HG02763 (cell line): ENCODE data around the gene BHMT2.

Experiments used
- ATAC-seq: cut with Tn5 transposase; IDR thresholded peaks from one replicate; pipeline ENCODE4 v1.9.1; 2021; ENCODE audit warnings: mild to moderate bottlenecking, moderate library complexity; ENCODE audit not compliant: unreplicated experiment

Gene BHMT2, protein sequence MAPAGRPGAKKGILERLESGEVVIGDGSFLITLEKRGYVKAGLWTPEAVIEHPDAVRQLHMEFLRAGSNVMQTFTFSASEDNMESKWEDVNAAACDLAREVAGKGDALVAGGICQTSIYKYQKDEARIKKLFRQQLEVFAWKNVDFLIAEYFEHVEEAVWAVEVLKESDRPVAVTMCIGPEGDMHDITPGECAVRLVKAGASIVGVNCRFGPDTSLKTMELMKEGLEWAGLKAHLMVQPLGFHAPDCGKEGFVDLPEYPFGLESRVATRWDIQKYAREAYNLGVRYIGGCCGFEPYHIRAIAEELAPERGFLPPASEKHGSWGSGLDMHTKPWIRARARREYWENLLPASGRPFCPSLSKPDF

DNA sequence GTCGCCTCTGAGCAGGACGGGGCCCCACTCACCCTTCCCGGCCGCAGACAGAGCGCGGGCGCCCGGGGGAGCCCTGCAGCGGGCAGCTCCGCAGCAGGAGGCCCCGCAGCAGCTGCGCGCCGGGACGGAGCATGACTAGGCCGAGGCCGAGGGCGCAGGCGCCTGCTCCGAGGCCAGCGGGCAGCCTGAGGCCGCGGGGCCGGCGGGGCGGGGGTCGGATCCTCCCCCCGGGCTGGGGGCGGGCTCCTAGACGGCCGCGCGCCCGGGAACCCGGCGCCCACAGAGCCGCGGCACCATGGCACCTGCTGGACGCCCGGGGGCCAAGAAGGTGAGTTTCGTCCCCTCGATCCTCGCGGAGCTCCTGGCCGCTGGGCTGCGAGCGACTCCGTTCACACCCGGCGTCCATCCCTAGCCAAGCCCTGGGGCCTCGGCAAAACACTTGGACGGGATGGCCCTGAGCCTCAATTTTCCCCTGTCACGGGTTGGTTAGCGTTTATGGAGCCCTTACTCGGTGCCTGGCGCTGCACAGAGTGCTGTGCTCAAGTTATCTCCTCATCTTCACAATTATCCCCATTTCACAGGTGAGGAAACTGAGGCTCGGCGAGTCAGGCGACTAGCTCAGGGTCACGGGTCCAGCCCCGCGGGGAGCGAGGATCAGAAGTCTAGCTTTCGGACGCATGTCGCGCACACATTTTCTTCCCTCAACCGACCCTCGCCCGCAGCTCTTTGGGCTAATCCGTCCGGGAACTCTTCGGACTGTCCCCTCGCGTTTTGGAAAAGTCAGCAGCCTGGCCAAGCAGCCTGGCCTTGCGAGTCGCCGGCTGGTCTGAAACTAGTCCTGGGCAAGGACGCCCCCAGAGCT, at the start of gene BHMT2, which contains the start of gene DMGDH:
TSS of gene BHMT2 (plus strand) at position 280 of the 862 bp plus-strand sequence. CDS start at position 296, 16 bp downstream.
TSS of gene DMGDH (minus strand) at position 187 of the 862 bp plus-strand sequence. CDS start at position 133, 54 bp downstream.
- ATAC-seq, result no peak

DNA sequence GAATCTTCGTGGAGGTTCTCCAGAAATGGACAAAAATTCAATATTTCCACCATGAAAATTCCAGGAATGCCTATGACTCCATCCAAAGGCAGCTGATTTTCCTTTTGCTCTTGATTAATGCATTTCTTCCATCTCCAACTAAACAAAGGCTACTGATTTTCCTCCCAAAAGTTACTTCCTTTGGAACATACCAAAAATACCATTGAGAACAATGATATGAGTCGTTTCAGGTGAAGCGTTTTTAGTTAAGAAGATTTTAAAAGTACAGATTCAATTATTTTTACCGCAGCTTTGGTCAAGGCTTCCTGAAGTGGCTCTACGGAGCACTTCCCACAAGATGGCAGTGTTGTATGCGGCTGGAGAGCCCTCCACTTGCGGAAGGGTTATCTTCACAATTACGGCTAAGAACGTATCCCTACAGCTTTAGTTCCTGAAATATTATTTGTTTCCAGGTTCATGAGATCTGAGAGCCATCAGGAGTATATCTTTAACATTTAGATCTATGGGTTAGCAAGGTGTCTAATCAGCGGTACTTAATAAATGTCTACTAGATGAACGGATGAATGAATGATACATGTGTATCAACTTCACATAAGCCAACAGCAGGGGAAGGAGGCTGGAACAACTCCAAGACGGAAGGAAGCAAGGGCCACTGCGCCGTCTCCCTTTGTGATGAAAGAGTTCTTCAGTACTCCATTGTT, 48.6 kb upstream of the BHMT2 start:
- no peak for ATAC-seq

GRCh38 chr5:79021753-79022152, 47.8 kb upstream of the BHMT2 start:
- ATAC-seq, result no peak

DNA sequence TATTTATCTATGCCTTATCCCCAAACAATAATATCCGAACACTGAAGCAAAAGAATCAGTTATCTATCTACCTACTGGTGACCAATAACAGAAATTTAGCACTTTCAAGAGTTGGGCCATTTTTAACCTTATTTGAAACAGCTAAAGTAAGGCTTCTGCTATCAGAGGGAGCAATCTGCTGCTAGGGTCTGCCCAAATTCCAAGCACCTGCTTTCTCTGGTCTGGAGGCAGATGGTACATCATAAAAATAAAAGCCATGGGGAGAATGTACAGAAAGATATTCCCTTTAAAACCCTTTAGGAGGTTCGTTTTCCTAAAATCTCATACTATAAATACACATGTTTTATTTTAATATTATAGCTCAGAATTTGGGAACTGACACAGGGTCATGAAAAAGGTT, 46.8 kb upstream of the BHMT2 start:
- ATAC-seq, result no peak

- ATAC-seq, result no peak
Observed at GRCh38 chr5:79023348-79023747, 46.2 kb upstream of the BHMT2 start.

GRCh38 chr5:79023947-79024346, 45.6 kb upstream of the BHMT2 start:
- no peak for ATAC-seq

DNA sequence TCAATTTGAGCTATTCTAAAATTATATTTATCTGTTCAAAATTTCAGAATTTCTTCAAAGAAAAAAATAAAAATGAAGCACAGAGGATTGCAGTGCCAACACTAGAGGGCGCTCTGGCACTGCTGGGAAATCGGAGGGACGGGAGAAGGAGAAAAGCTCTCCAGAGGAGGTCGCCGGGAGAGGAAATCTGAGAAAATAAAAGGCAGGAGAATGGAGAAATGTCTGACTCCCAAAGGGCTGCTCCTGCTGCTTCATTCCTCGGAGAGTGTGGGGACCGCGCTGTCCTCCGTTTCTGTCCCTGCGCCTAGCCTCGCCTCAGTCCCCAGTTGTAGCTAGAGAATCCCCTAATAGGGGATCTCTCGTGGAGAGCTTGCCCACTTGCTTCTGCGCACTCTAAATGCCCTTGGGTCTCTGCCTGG, 44.5 kb upstream of the BHMT2 start:
- ATAC-seq, result no peak

DNA sequence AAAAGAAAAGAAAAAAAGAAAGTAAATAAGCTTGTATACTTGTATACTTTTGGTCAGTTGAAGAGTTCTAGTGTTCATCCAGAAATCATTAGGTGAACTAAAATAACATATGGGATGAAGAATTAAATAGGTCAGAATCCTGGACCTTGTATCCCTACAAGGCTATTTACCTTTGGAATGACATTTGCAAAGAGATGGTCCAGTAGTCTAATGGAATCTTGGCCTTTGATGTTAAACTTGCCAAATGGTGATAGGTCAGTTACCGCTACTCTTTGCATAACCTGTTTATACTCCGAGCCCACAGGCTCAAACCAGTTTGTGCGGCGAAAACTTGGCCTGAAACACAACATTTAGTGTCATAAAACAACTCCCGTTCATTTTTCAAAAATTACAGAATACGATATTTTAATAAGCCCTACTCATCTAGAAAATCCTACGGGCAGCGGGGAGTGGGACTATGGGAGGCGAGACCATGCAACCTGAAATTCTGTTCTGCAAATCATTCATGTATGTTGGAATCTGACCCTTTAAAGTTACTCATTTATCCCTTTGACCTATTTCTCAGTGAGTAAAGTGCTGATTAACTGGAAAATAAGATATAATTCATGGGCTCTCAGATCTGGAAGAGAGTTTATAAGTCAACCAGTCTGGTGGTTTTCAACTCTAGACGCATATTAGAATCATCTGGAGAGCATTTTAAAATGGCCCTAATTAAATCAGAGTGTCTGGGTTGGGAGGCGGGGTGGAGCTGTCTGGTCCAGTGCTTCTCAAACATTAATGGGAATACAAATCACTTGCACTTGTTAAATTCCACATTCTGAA, 38.7 kb upstream of the BHMT2 start:
- no peak for ATAC-seq

DNA sequence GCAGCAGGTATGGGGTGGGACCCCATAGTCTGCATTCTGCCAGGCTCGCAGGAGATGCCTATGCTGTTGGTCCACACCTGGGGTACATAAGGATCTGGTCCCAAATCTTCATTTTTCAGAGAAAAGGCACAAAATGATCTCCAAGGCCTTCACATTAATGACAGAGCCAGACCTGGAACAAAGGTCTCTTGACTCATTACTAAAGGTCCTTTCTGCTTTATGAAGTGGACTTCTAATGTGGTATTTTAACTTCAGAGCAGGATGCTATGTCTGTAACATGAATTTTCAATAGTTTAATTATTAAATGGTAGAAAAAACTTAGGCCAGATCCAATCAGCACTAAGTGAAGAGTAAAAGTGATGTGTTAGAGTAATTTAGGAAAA, 38.1 kb upstream of the BHMT2 start:
- no peak for ATAC-seq

GRCh38 chr5:79032031-79032695, 37.4 kb upstream of the BHMT2 start:
- ATAC-seq, result no peak

- no peak for ATAC-seq
Observed at GRCh38 chr5:79032782-79033181, 36.8 kb upstream of the BHMT2 start.

- no peak for ATAC-seq
Observed at GRCh38 chr5:79035237-79035636, 34.3 kb upstream of the BHMT2 start.

GRCh38 chr5:79036769-79037168, 32.8 kb upstream of the BHMT2 start:
- ATAC-seq, result no peak

DNA sequence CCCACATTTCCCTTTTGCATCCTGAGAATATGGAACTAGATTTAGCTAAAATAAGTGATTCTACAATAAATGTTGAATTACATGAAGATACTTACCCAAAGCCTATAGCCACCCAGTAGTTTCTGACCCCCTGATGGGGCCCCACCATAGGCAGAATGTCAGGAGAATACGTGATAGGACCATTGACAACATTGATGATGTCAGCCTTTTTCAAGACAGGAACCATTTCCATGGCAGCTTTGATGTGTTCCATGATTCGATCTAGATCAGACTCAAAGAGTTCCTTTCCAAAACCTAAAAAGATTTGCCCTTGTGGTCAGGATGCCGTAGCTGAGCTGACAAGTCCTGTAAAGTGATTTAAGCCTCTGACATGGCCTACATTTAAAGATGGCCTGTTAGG, 27.4 kb upstream of the BHMT2 start:
- no peak for ATAC-seq

DNA sequence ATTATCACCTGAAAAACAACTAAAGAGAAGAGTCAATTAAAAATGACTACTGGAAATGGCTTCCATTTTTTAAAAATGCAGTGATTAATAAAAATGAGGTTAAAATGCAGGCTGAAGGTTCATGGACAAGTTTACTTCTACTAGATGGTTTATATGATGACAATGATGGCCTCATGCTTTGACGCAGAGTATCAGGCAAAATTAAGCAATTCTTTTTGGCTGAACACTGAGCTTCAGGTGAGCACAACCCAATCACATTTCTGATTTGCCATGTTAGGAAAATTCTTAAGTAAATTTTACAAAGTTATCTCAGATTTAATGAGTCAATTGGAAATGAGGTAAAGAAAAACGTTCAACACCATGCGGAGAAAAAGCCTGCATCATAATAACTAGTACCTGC, 22.4 kb upstream of the BHMT2 start:
- no peak for ATAC-seq

DNA sequence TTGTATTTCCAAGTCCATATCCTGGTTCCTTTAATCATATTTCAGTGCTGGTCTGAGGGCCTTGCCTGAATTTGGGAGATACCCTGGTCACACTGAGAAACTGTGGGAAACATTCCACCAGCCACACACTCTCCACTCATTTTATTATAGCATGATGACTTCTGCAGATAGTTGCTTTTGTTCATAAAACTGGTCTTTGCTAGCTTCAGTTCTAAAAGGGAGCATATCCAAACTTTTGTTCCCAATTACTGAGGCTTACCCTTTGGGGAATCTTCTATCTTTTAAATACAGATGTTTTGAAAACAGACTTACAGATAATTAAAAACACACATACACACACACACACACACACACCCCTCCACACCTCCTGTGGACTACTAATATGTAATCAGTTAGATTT, 21.1 kb upstream of the BHMT2 start:
- no peak for ATAC-seq

- no peak for ATAC-seq
Observed at GRCh38 chr5:79050498-79050897, 19.1 kb upstream of the BHMT2 start.

- ATAC-seq, result no peak
Observed at GRCh38 chr5:79053321-79053720, 16.2 kb upstream of the BHMT2 start.

- no peak for ATAC-seq
Observed at GRCh38 chr5:79055017-79055416, 14.6 kb upstream of the BHMT2 start.

DNA sequence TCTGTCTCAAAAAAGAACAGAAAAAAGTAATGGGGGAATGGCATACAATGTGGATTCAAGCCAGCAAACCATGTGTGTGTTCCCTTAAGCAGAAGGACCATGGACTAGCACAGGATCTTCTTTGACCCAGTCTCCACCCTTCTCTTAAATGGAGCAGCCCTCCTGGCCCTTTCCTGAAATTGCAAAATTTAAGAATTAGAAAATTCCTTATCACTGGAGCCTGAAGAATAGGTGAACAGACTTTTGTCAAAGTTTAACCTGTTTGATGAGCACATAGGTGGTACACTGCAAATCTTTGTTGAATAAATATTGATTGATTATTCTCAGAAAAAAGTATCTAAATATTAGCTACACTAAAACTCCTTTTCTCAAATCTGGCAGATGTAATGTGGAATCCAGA, 12.7 kb upstream of the BHMT2 start:
- ATAC-seq, result no peak
